Measurements from ENCODE around the gene ARL4A. TPM values are rescaled to one million over a fixed set of nuclear protein-coding genes. Genes with fewer than 3 reads are reported as not detected.
"Not testable (repeated sequence)": the region's sequence is repeated elsewhere in the genome, so short reads cannot be mapped to it uniquely, and the experiment has no call there.

The ARL4A gene, protein sequence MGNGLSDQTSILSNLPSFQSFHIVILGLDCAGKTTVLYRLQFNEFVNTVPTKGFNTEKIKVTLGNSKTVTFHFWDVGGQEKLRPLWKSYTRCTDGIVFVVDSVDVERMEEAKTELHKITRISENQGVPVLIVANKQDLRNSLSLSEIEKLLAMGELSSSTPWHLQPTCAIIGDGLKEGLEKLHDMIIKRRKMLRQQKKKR
- 66.5 and 99.5 TPM in 2 replicates for total RNA-seq (2014; rRNA removed; shearing (Covaris generic); ENCODE audit: low replicate concordance)

DNA sequence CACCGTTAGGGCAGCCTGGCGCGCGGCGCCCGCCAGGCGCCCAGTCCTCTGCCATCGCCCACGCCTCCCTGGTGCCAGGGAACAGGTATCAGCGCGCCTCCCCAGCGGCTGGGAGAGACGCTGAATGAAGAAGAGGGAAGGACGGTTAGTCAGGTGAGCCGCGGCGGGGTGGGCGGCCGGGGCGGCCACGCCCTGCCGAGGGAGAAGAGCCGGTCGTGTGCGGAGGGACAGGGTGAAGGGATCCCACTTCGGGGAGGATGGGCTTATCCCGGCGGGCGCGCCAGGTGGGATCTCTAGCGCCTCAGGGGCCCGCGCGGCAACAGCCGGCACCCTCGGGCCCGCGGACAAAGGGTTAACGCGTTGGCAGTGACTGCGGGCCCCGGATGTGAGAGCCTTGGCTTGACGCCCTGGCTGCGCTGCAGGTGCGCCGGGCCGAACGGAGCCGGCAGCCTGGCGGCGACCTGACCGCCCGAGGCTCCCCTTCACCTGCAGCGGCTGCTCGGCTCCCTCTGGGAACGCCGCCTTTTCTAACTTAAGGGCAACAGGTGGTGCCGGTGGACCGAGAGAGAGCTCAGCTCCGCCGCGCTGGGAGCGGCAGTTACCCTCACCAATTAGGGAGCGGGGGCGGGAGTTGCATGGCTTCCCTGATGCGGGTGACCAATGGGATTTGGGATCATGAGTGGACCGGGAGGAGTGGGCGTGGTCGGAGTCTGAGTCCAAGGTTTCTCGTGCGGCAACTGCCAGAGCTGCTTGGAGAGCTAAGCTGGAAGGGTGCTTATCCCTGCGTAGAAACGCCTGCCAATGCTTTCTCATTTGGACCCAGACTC lies at the start of gene ARL4A:
TSS of gene ARL4A (plus strand) at position 743 of the 827 bp plus-strand sequence. CDS start 622 bp downstream, outside the sequence.
- H3K9me3 ChIP-seq: no peaks in the 10 kb centered on the region; the same call in 1 of the 2 replicates
- H3K27me3 ChIP-seq: no peaks in the 10 kb centered on the region
- H3K4me3 ChIP-seq: peak within 1 kb of the TSS; percentile 98
- DNase-seq: peak; percentile 99
- H3K36me3 ChIP-seq: peaks cover 41% of the 10 kb centered on the region

DNA sequence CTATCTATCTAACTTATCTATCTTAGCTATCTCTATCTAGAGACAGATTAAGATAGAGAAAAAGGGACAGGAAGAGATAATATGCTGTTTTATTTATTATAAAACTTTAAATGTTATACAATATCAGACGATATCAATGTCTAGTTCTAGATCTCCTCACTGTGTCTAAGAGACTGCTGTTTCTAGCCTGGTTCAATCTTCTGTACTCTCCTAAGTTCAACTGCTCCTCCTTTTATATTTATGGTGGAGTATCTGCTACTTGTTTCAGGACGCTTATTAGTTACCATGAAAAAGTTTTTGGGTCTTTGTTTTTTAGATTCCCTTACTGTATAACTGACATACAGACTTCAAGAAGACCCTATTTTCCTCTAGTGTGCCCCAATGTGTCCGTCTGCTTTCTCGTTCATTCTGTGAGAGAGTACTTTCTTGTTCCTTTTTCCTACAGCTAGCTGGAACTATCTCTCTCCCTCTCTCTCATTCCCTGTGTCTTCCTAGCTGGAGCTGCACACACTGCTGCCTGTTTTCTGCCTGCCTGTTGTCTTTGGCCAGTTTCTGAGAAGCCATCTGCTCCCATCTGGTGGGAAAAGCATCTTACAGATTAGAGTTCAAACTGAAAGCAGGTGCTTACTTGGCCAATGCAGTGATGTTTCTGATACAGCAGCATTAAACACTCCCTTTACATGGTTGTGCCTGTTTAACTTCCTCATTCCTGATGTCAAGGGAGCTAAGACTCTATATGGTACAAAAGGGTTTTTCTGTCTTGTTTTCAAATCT lies 49.4 kb upstream of the ARL4A start:
- no peak for DNase-seq
- no peak overlapping the region for H3K4me3 ChIP-seq

DNA sequence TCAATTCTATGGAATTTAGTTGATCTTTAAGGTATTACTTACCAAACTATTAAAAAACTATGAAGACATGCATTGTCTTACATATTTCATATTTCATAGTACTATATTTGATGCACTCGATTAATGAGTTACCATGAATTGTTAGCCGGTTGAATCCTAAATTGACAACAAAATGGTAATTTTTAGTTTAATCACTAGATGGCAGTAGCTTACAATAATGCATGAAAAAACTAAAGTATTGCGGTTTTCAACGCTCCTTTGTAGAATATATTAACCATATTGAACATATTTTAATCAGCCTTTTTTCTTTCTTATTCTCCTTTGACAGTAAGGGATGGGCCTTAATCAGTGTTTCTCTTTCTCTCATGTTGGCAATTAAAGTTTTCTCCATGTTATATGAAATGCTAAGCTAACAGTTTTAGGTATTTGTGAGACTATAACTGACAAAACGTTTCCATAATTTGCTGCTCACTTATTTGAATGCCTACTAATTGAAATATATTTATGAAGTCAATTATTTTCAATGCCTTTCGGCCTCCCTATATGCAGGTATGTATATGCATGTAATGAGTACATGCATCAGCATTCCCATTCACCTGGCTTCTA lies 48.5 kb upstream of the ARL4A start:
- Histone ChIP-seq H3K4me3 (no peak overlapping the region), H3K9me3 (no peaks in the 10 kb centered on the region), H3K27me3 (no peaks in the 10 kb centered on the region), H3K36me3 (no peaks in the 10 kb centered on the region)
- DNase-seq: no peak

More for the DNA sequence above, 49.4 kb upstream of the ARL4A start:
- no peaks in the 10 kb centered on the region for H3K36me3 ChIP-seq
- no peaks in the 10 kb centered on the region for H3K9me3 ChIP-seq
- H3K27me3 ChIP-seq: no peaks in the 10 kb centered on the region

DNA sequence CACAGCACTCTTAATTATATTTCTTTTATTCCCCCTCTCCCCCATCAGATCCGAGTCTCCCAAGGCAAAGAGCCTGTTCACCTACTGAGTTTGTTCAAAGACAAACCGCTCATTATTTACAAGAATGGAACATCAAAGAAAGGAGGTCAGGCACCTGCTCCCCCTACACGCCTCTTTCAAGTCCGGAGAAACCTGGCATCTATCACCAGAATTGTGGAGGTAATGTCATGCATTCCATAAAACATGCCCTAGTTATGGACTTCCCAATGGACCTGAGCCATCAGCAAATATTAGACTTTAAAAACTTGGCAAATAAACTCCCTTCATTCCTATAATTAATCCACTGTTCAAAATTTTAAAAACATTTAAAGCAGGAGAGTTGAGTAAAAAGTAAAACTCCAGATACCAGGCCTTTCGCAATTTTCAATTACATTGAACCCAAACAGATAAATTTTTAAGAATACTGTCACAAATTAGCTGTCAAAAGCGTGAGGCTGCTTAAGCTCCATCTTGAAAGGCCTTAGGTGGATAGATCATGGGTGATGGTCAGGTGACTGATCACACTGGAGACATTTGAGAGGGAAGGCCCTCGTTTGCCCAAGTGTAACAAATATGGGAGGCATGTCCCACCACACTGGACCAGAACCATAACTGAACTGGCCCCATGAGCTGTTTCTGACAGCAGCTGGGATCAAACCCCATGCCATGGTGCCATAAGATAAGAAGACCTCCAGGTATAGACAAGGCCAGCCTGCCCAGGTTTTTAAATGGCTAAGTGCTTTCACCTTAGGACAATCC lies 46.9 kb upstream of the ARL4A start:
- Histone ChIP-seq H3K36me3 (no peaks in the 10 kb centered on the region), H3K4me3 (no peak overlapping the region), H3K27me3 (no peaks in the 10 kb centered on the region), H3K9me3 (no peaks in the 10 kb centered on the region)
- DNase-seq: no peak

GRCh38 chr7:12641196-12641595 lies 46.2 kb upstream of the ARL4A start:
- Histone ChIP-seq H3K9me3 (no peaks in the 10 kb centered on the region), H3K4me3 (no peak overlapping the region), H3K36me3 (no peaks in the 10 kb centered on the region), H3K27me3 (no peaks in the 10 kb centered on the region)
- DNase-seq: no peak

GRCh38 chr7:12642508-12642907 lies 44.9 kb upstream of the ARL4A start:
- Histone ChIP-seq H3K9me3 (no peaks in the 10 kb centered on the region; the same call in 1 of the 2 replicates), H3K36me3 (no peaks in the 10 kb centered on the region), H3K4me3 (no peak overlapping the region), H3K27me3 (no peaks in the 10 kb centered on the region)
- DNase-seq: no peak

- no peaks in the 10 kb centered on the region for H3K36me3 ChIP-seq
- H3K9me3 ChIP-seq: no peaks in the 10 kb centered on the region; the same call in 1 of the 2 replicates
- no peak overlapping the region for H3K4me3 ChIP-seq
- no peaks in the 10 kb centered on the region for H3K27me3 ChIP-seq
- DNase-seq: no peak
Measured at GRCh38 chr7:12643001-12643643, 44.3 kb upstream of the ARL4A start.

DNA sequence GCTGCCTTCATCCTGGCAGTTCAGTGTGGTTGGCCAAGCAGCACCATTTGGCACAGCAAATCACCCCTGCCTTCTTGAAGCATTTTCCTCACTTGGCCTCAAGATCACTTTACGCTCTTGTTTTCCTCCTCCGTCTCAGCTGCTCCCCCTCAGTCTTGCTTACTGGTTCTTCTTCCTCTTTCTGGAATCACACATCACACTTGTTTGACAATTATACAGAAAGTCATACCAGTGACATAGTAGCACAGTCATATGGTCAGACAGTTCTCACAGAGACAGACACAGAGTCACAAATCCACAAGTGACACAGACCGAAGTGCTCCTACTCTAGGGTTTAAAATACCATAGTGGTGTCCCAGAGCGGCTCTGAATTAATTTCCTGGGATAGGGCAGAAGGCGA lies 43.8 kb upstream of the ARL4A start:
- no peaks in the 10 kb centered on the region; the same call in 1 of the 2 replicates for H3K9me3 ChIP-seq
- H3K27me3 ChIP-seq: no peaks in the 10 kb centered on the region

GRCh38 chr7:12645212-12645611 lies 42.2 kb upstream of the ARL4A start:
- not testable (repeated sequence) for H3K27me3 ChIP-seq, H3K4me3 ChIP-seq, H3K36me3 ChIP-seq, H3K9me3 ChIP-seq, DNase-seq

More for the DNA sequence above, 43.8 kb upstream of the ARL4A start:
- H3K36me3 ChIP-seq: no peaks in the 10 kb centered on the region
- H3K4me3 ChIP-seq: no peak overlapping the region
- no peak for DNase-seq

GRCh38 chr7:12646139-12646538 lies 41.3 kb upstream of the ARL4A start:
- no peak for DNase-seq
- Histone ChIP-seq H3K4me3 (no peak overlapping the region), H3K9me3 (no peaks in the 10 kb centered on the region; the same call in 1 of the 2 replicates), H3K27me3 (no peaks in the 10 kb centered on the region), H3K36me3 (no peaks in the 10 kb centered on the region)

- Histone ChIP-seq H3K27me3 (no peaks in the 10 kb centered on the region), H3K4me3 (no peak overlapping the region), H3K36me3 (no peaks in the 10 kb centered on the region), H3K9me3 (no peaks in the 10 kb centered on the region; the same call in 1 of the 2 replicates)
- peak; percentile 31 for DNase-seq
Measured at GRCh38 chr7:12647364-12648219, 39.8 kb upstream of the ARL4A start.

DNA sequence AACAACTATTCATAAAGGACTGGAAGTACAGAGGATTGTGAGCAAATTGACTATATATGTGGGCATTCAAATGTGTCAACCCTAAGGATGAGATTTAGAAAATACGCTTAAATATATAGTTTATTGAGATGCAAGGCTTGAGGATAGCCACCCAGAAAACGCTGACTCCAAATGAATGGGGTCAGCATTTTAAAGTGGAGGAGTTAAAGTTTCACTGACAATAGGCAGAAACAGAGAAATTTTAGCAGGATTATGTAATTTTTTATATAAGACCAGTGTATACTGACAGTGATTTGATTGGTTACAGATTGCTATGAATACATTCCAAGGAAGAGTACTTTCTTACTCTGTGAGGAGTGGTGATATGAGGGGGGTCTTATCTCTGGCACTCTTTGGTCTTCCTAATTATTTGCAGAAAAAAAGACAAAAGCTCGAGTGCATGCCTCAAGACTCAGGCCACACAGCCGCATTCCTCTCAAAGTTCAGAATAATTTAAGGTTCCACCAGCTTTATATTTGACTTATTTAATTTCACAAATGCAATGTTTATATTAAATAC lies 38.6 kb upstream of the ARL4A start:
- H3K9me3 ChIP-seq: no peaks in the 10 kb centered on the region; the same call in 1 of the 2 replicates
- no peaks in the 10 kb centered on the region for H3K36me3 ChIP-seq
- no peaks in the 10 kb centered on the region for H3K27me3 ChIP-seq
- H3K4me3 ChIP-seq: no peak overlapping the region
- no peak for DNase-seq

DNA sequence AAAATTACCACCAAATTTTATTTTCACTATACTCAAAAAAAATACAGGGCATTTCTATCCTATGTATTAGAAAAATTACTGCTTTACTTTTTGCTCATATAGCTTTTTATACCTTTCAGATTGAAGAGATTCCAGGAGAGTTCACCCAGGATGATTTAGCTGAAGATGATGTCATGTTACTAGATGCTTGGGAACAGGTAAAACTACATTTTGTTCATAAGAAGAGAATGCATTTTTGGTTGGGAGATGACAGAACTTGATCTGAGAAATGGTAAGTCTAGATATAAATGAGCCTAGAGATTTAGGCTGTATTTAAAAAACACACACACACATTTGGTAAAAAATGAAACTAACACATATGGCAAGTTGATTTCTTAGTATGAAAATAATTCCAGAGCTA lies 38.1 kb upstream of the ARL4A start:
- no peaks in the 10 kb centered on the region for H3K36me3 ChIP-seq
- DNase-seq: no peak
- no peaks in the 10 kb centered on the region for H3K27me3 ChIP-seq
- no peak overlapping the region for H3K4me3 ChIP-seq
- no peaks in the 10 kb centered on the region; the same call in 1 of the 2 replicates for H3K9me3 ChIP-seq

- no peak for DNase-seq
- Histone ChIP-seq H3K9me3 (no peaks in the 10 kb centered on the region; the same call in 1 of the 2 replicates), H3K36me3 (no peaks in the 10 kb centered on the region), H3K27me3 (no peaks in the 10 kb centered on the region), H3K4me3 (no peak overlapping the region)
Measured at GRCh38 chr7:12650080-12650479, 37.4 kb upstream of the ARL4A start.
